Activated CD8-positive, alpha-beta T cell treated with anti-CD3 and anti-CD28 coated beads for 36 hours (primary cell): ENCODE results near the gene PLCB2. TPM values are rescaled to one million over a fixed set of nuclear protein-coding genes. Genes with fewer than 3 reads are reported as not detected.

Experiments used
- ATAC-seq: fragments of 200-7000 bp; cut with Tn5 transposase; one replicate; pipeline ENCODE4 v1.10.0; 2021; ENCODE audit warnings: mild to moderate bottlenecking, moderate library complexity
- CTCF ChIA-PET: fragments of 350-600 bp; sonication (Branson Sonifier 250); formaldehyde crosslinking; loops from one replicate; lab custom pipeline; 2021; ENCODE audit warnings: antibody characterized with exemption; lab: Charles Lee
- POLR2A ChIA-PET: fragments of 350-600 bp; sonication (Branson Sonifier 250); formaldehyde crosslinking; loops from one replicate; lab custom pipeline; 2021; ENCODE audit warnings: antibody characterized with exemption; lab: Charles Lee
- DNase-seq: peaks from one replicate; pipeline ENCODE4 v3.0.0-alpha.2; 2020
- H3K27ac Mint-ChIP-seq: one replicate; pipeline ENCODE4 v1.8.0; 2021; ENCODE audit warnings: mild to moderate bottlenecking, mixed read lengths
- H3K27me3 Mint-ChIP-seq: one replicate; pipeline ENCODE4 v1.8.0; 2021; ENCODE audit warnings: mixed read lengths
- H3K36me3 Mint-ChIP-seq: one replicate; pipeline ENCODE4 v1.8.0; 2021; ENCODE audit warnings: low read depth, mixed read lengths
- H3K4me1 Mint-ChIP-seq: one replicate; pipeline ENCODE4 v1.8.0; 2021; ENCODE audit warnings: low read depth, mixed read lengths
- H3K4me3 Mint-ChIP-seq: one replicate; pipeline ENCODE4 v1.8.0; 2021; ENCODE audit warnings: mild to moderate bottlenecking, moderate library complexity, mixed read lengths
- H3K9me3 Mint-ChIP-seq: one replicate; pipeline ENCODE4 v1.8.0; 2021; ENCODE audit warnings: mixed read lengths
- CTCF ChIP-seq: fragments of 200-600 bp; IDR thresholded peaks from one replicate; pipeline ENCODE4 v1.8.0; 2022; ENCODE audit warnings: antibody characterized with exemption, mild to moderate bottlenecking
- intact Hi-C: fragments of 100-400 bp; cut with micrococcal nuclease; formaldehyde crosslinking; loops from one replicate; pipeline ENCODE4 v1.10.0; 2022
- total RNA-seq, 2 experiments: library from RNA; stranded (reverse); gene quantifications; one replicate each; pipeline ENCODE4 v1.2.3, GENCODE V29; 2021

Gene PLCB2
- total RNA-seq, 2 experiments from 2014 or later: 44.6 to 58.8 TPM

DNA sequence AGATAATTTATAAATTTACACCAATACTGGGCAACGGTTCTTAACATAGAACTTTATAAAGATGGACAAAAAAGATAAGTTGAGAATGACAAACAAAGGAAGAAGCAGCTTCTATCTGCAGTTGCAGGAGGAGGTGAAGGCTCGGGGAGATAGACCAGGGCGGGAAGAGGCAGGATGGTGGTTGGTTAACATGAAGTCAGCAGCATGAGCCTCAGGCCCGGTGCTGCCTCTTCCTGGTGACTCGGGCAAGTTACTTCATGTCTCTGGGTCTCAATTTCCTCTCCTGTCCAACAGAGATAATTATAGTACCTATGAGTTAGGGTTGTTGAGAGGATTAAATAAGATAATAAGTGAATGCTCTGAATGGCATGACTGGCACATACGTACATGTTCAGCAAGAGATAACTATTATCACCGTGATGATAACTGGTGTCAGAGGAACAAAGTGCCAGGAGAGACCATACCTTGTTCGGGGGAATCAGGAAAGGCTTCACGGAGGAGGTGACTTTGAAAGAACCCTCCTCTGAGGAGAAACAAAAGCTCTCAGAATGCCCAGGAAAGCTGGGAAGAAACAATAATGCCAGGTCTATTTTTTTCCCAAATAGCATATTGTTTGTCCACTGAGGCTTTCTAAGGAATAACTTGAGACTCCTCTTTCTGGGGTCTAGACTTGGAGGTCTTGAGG is 64.5 kb downstream of the PLCB2 start:
- Mint-ChIP-seq H3K27ac (no peak overlapping the region), H3K27me3 (peaks cover 11% of the 10 kb centered on the region)
- no peak for DNase-seq

DNA sequence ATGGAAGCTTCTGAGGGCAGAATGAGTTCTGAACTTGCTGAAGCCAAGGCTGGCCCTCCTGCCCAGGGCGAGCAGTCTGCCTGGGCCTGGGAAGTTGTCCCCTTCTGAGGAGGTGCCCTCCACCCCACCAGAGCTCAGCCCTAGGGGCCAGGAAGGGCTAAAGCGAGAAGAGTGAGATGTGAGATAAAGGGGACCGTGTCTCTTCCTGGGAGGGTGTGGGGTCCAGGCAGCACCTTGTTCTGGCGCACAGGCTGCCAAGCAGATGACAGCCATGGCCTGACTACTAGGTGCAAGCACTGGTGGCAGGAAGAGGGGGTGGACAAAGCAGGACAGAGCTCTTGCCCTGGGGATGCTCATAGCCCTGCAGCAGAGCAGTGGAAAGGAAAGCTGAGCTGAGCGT is 65.1 kb downstream of the PLCB2 start:
- CTCF ChIA-PET: interaction anchor here (5.9 kb wide), 1 partner anchor 31 kb away, joined by 55 read pairs; no protein-coding TSS in a partner anchor
- Mint-ChIP-seq H3K4me3 (no peak overlapping the region), H3K27me3 (peaks cover 18% of the 10 kb centered on the region), H3K9me3 (no peaks in the 10 kb centered on the region), H3K36me3 (no peaks in the 10 kb centered on the region), H3K27ac (no peak overlapping the region), H3K4me1 (peaks cover 7% of the 10 kb centered on the region)
- intact Hi-C loops: no loop called here
- ATAC-seq: no peak
- POLR2A ChIA-PET: no interaction called here
- no peak for TF ChIP-seq CTCF
- DNase-seq: no peak

More for the DNA sequence above, 64.5 kb downstream of the PLCB2 start:
- no peak for ATAC-seq
- CTCF ChIA-PET: interaction anchor here (3.0 kb wide), 1 partner anchor 32 kb away, joined by 10 read pairs; no protein-coding TSS in a partner anchor
- POLR2A ChIA-PET: no interaction called here
- no peak for TF ChIP-seq CTCF
- Mint-ChIP-seq H3K4me1 (peaks cover 3% of the 10 kb centered on the region), H3K36me3 (no peaks in the 10 kb centered on the region), H3K4me3 (no peak overlapping the region), H3K9me3 (no peaks in the 10 kb centered on the region)
- intact Hi-C loops: no loop called here

GRCh38 chr15:40242213-40242599 is 65.5 kb downstream of the PLCB2 start:
- CTCF ChIA-PET: interaction anchor here (5.9 kb wide), 1 partner anchor 31 kb away, joined by 55 read pairs; no protein-coding TSS in a partner anchor
- POLR2A ChIA-PET: no interaction called here
- ATAC-seq: no peak

DNA sequence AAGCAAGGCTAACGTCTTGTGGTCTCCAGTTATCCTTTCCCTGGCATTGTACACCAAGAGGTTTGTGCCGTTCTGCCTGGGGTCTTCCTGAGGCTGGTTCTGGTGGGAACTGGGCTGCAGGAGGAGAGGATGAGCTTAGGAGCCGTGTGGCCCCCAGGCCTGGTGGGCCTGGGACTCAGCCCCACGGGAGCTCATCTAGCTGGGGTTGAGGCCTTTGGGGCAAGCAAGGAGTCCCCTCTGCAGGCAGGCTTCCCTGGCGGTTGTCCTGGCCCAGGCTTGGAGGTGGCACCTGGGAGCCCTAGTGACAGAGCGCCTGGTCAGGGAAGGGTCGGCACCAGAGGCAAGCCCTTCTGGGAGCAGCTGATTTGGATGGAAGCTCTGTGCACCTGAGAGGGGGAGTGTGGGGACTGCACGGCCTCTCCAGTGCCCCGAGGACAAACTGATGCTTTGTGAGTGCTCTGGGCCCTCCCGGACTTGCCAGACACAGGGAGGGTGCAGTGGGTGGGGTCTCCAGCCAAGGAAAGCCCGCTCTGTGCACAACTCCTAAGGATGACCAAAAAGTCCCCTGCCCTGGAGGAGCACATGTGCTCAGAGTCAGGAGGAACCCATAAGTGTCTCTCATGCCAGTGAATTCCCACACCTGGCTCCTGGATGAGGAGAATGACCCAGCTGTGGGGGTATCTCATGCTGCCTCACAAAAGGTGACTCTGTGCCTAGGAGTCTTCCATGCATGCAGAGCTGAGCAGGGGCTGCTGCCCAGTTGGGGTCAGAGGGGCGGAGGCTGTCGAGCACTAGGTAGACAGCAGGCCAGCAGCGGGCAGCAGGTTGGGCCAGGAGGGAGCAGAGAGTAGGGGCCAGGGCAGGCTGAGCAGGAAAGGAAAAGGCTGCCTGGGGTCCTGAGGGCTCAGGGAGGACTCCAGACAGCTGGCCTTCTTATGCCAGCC is 66.2 kb downstream of the PLCB2 start:
- POLR2A ChIA-PET: no interaction called here
- Mint-ChIP-seq H3K4me1 (peaks cover 7% of the 10 kb centered on the region), H3K27ac (no peak overlapping the region), H3K36me3 (no peaks in the 10 kb centered on the region), H3K27me3 (peaks cover 18% of the 10 kb centered on the region), H3K4me3 (no peak overlapping the region), H3K9me3 (no peaks in the 10 kb centered on the region)
- intact Hi-C loops: no loop called here
- CTCF ChIA-PET: interaction anchor here (0.8 to 5.9 kb wide), 2 partner anchors 17 to 32 kb away, joined by 3 to 55 read pairs; no protein-coding TSS in a partner anchor
- ATAC-seq (no peak), DNase-seq (no peak)
- TF ChIP-seq CTCF: no peak

More at GRCh38 chr15:40242213-40242599, 65.5 kb downstream of the PLCB2 start:
- DNase-seq: no peak
- intact Hi-C loops: no loop called here
- Mint-ChIP-seq H3K27ac (no peak overlapping the region), H3K4me3 (no peak overlapping the region), H3K4me1 (peaks cover 7% of the 10 kb centered on the region), H3K9me3 (no peaks in the 10 kb centered on the region), H3K27me3 (peaks cover 18% of the 10 kb centered on the region), H3K36me3 (no peaks in the 10 kb centered on the region)
- no peak for TF ChIP-seq CTCF
